ENCODE measurements around the gene SUGCT. TPM values are rescaled to one million over a fixed set of nuclear protein-coding genes. Genes with fewer than 3 reads are reported as not detected.

Gene SUGCT
- polyA plus RNA-seq, 1 experiment: 12.5 TPM

GRCh38 chr7:40706829-40707228, 572.0 kb downstream of the SUGCT start:
- DNase-seq (ENCODE audit: low read depth, low spot score): no peak
- CTCF ChIA-PET: no interaction called here
- H3K27me3 ChIP-seq (ENCODE audit: control insufficient read depth, insufficient read depth, low read length): no peaks in the 10 kb centered on the region
- POLR2A ChIA-PET: no interaction called here
- no peak for TF ChIP-seq CTCF (IDR thresholded peaks at IDR 0.05; ENCODE audit: low read depth, low read length)
- no peak overlapping the region for H3K4me3 ChIP-seq (ENCODE audit: low read depth, low read length)
- no peak overlapping the region for H3K27ac ChIP-seq (ENCODE audit: low read depth, low read length)
- no peaks in the 10 kb centered on the region for H3K9me3 ChIP-seq (ENCODE audit: control insufficient read depth, insufficient read depth, low read length)

- ChIA-PET POLR2A (no interaction called here), CTCF (no interaction called here)
- no peak for DNase-seq (ENCODE audit: low read depth, low spot score)
- no peak for TF ChIP-seq CTCF (IDR thresholded peaks at IDR 0.05; ENCODE audit: low read depth, low read length)
- Histone ChIP-seq H3K4me3 (ENCODE audit: low read depth, low read length) (no peak overlapping the region), H3K27ac (ENCODE audit: low read depth, low read length) (no peak overlapping the region), H3K27me3 (ENCODE audit: control insufficient read depth, insufficient read depth, low read length) (no peaks in the 10 kb centered on the region), H3K9me3 (ENCODE audit: control insufficient read depth, insufficient read depth, low read length) (no peaks in the 10 kb centered on the region)
These were observed 574.5 kb downstream of the SUGCT start for GRCh38 chr7:40709062-40709964.

- ChIA-PET POLR2A (no interaction called here), CTCF (no interaction called here)
- Histone ChIP-seq H3K9me3 (ENCODE audit: control insufficient read depth, insufficient read depth, low read length) (no peaks in the 10 kb centered on the region), H3K4me3 (ENCODE audit: low read depth, low read length) (no peak overlapping the region), H3K27me3 (ENCODE audit: control insufficient read depth, insufficient read depth, low read length) (no peaks in the 10 kb centered on the region), H3K27ac (ENCODE audit: low read depth, low read length) (no peak overlapping the region)
- TF ChIP-seq CTCF (IDR thresholded peaks at IDR 0.05; ENCODE audit: low read depth, low read length): no peak
- no peak for DNase-seq (ENCODE audit: low read depth, low spot score)
These were observed 576.9 kb downstream of the SUGCT start for GRCh38 chr7:40711706-40712105.

GRCh38 chr7:40714363-40715052, 579.7 kb downstream of the SUGCT start:
- POLR2A ChIA-PET: no interaction called here
- H3K9me3 ChIP-seq (ENCODE audit: control insufficient read depth, insufficient read depth, low read length): no peaks in the 10 kb centered on the region
- H3K27ac ChIP-seq (ENCODE audit: low read depth, low read length): no peak overlapping the region
- no peak for DNase-seq (ENCODE audit: low read depth, low spot score)
- TF ChIP-seq CTCF (IDR thresholded peaks at IDR 0.05; ENCODE audit: low read depth, low read length): no peak
- CTCF ChIA-PET: no interaction called here
- H3K27me3 ChIP-seq (ENCODE audit: control insufficient read depth, insufficient read depth, low read length): no peaks in the 10 kb centered on the region
- H3K4me3 ChIP-seq (ENCODE audit: low read depth, low read length): no peak overlapping the region

GRCh38 chr7:40715053-40715430, 580.2 kb downstream of the SUGCT start:
- TF ChIP-seq CTCF (IDR thresholded peaks at IDR 0.05; ENCODE audit: low read depth, low read length): no peak
- Histone ChIP-seq H3K27ac (ENCODE audit: low read depth, low read length) (no peak overlapping the region), H3K4me3 (ENCODE audit: low read depth, low read length) (no peak overlapping the region), H3K27me3 (ENCODE audit: control insufficient read depth, insufficient read depth, low read length) (no peaks in the 10 kb centered on the region), H3K9me3 (ENCODE audit: control insufficient read depth, insufficient read depth, low read length) (no peaks in the 10 kb centered on the region)
- CTCF ChIA-PET: no interaction called here
- POLR2A ChIA-PET: no interaction called here
- no peak for DNase-seq (ENCODE audit: low read depth, low spot score)

Data from AG04450 (cell line).